HFF-Myc (cell line): ENCODE measurements around the gene DOK1.

ENCODE experiments used
- DNase-seq: peaks from one replicate; pipeline ENCODE4 v3.0.0-alpha.2; 2011; ENCODE audit warnings: low read depth; ENCODE audit errors: extremely low read depth
- H3K4me3 ChIP-seq: replicated peaks from 2 replicates; pipeline ENCODE4 v1.5.1; 2011; ENCODE audit warnings: low read depth, mild to moderate bottlenecking, control low read depth, low read length
- TF ChIP-seq, protein P1 (sequence below): IDR thresholded peaks from 2 replicates; pipeline ENCODE4 v1.5.1; 2012; ENCODE audit warnings: mild to moderate bottlenecking, low read depth, low read length, control low read depth; ENCODE audit errors: missing control alignments

Gene DOK1

GRCh38 chr2:74532222-74532621 is 22.3 kb upstream of the DOK1 start:
- no peak for DNase-seq
- TF ChIP-seq, protein P1, sequence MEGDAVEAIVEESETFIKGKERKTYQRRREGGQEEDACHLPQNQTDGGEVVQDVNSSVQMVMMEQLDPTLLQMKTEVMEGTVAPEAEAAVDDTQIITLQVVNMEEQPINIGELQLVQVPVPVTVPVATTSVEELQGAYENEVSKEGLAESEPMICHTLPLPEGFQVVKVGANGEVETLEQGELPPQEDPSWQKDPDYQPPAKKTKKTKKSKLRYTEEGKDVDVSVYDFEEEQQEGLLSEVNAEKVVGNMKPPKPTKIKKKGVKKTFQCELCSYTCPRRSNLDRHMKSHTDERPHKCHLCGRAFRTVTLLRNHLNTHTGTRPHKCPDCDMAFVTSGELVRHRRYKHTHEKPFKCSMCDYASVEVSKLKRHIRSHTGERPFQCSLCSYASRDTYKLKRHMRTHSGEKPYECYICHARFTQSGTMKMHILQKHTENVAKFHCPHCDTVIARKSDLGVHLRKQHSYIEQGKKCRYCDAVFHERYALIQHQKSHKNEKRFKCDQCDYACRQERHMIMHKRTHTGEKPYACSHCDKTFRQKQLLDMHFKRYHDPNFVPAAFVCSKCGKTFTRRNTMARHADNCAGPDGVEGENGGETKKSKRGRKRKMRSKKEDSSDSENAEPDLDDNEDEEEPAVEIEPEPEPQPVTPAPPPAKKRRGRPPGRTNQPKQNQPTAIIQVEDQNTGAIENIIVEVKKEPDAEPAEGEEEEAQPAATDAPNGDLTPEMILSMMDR, result peak; percentile 22
- no peak overlapping the region for H3K4me3 ChIP-seq

DNA sequence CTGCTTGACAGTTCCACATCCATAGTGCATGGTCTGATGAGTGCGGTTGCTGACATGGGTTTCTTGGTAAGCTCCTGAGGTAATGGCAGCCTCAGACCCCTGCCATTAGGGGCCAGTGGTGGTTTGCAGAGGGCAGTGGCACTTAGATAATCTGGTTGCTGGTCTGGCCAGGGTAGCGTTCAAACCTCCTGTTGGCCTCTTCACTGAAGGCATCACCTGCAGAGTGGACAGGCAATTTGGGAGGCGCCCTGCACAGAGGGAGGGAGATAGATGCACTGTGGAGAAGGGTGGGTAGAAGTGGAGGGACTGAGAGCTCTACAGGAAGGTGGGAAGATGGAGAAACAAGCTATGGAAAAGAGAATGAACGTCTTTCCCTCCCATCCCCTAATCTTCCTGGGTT is 21.1 kb upstream of the DOK1 start:
- no peak for DNase-seq
- H3K4me3 ChIP-seq, result no peak overlapping the region
- TF ChIP-seq, protein P1, result no peak

- TF ChIP-seq, protein P1, result no peak
- no peak overlapping the region for H3K4me3 ChIP-seq
- no peak for DNase-seq
Measured at GRCh38 chr2:74534411-74534810, 20.1 kb upstream of the DOK1 start.

- DNase-seq, result no peak
- H3K4me3 ChIP-seq, result no peak overlapping the region
- TF ChIP-seq, protein P1, result no peak
Measured at GRCh38 chr2:74535440-74535965, 19.0 kb upstream of the DOK1 start.

- TF ChIP-seq, protein P1, result no peak
- no peak for DNase-seq
- no peak overlapping the region for H3K4me3 ChIP-seq
Measured at GRCh38 chr2:74536166-74536950, 18.2 kb upstream of the DOK1 start.

DNA sequence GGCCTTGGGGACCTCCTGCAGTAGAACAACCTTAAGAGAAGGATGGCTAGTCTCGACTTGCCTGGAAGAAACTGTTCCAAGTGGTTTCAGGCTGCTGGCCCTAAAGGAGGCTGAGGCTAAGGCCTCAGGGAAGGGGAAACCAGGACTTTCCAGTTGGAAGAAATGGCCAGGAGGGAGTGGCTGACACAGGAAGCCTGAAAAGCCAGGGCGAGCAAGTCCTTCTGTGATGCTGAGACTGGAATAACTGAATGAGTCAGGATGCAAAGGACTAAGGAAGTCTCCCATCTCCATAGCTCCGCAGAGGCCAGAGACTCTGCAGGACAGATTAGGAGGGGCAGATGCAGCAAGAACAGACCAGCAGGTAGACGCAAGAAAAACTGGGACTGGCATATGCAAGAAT is 17.4 kb upstream of the DOK1 start:
- no peak overlapping the region for H3K4me3 ChIP-seq
- TF ChIP-seq, protein P1, result no peak
- no peak for DNase-seq
